HG02678 (cell line): ENCODE measurements around the gene ATXN2L.
"Not testable (repeated sequence)": the region's sequence is repeated elsewhere in the genome, so short reads cannot be mapped to it uniquely, and the experiment has no call there.

Experiments
- ATAC-seq: cut with Tn5 transposase; IDR thresholded peaks from one replicate; pipeline ENCODE4 v1.9.1; 2021; ENCODE audit warnings: mild to moderate bottlenecking, moderate library complexity; ENCODE audit not compliant: unreplicated experiment

Gene ATXN2L

GRCh38 chr16:28837672-28838557, 15.1 kb downstream of the ATXN2L start:
- ATAC-seq, result no peak

- no peak for ATAC-seq
These were observed 15.7 kb downstream of the ATXN2L start for GRCh38 chr16:28838558-28838918.

- ATAC-seq, result no peak
These were observed 16.3 kb downstream of the ATXN2L start for GRCh38 chr16:28839004-28839639.

DNA sequence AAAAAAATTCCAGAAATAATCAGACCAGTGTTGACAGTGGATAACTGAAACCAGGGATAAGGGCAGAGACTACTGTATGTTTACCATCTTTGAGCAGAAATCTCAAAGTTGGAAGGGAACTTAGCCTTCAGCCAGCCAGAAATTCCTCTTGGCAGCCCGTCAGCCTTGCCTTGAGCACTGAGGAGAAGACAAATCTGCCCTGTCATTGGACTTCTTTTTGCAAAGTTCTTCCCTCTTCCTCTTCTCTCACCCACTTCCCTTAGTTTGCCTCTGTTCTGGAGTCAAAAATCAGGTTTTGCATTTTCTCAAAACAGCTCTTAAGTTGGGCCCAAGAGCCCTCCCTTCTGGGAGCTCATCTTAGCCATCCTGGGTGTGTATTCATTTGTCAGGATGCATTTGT, 17.1 kb downstream of the ATXN2L start:
- no peak for ATAC-seq

DNA sequence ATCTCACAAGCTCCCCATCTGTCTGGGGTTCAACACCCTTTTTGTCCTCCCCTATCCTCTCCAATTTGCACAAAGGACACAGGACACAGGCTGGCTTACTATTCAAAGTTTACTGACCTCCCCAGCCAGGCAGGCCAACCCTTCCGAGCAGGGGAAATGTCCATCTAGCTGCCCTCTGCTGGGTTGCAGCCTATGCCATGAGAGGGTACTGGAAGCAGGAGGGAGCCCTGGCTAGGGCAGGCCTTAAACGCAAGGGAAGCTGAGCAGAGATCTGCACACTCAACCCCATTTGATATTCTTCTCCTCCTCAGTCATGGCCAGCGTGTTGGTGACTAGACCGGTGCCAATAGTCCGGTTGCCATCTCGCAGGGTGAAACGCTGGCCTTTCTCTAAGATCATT, 19.9 kb downstream of the ATXN2L start:
- no peak for ATAC-seq

GRCh38 chr16:28843766-28844165, 21.0 kb downstream of the ATXN2L start:
- ATAC-seq, result no peak

DNA sequence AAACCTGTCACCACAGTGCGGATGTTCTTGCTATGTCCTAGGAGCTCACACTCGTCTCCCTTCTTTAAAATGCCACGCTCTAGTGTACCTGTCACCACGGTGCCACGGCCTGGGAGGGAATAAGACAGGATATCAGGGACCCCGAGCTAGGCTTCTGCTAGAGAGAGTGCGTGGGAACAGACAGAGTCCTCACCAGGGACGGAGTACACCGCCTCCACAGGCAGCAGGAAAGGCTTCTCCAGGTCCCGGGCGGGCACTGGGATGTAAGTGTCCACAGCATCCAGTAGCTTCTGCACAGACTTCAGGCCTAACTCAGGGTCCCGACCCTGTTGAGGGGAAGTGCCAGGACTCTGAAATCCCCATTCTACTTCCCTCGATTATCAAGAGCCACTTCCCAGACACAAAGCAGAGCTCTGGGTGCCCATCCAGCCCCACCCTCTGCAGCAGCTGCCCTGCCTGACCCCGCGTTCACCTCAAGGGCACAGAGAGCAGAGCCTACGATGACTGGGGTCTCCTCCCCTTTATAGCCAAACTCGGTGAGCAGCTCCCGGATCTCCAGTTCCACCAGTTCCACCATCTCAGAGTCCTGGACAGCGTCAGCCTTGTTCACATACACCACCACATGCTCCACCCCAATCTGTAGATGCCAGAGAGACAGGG, 21.6 kb downstream of the ATXN2L start:
- ATAC-seq, result no peak

DNA sequence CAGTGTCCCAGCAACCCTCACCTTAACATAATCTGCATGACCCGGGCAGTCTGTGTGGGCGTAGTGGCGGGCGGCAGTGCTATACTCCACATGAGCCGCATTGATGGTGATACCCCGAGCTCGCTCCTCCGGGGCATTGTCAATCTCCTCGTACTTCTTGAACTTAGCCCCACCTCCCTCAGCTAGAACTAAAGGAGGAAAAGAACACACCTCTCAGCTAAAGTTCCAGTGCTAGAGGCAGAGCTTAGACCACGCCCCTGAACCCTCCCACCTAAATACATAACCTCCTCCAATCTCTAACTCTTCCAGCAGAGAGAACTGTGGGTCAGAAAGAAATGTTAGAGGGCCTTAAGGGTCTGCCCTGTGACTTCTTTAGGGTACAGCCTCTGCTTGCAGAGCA, 22.5 kb downstream of the ATXN2L start:
- no peak for ATAC-seq

GRCh38 chr16:28845761-28846079, 22.9 kb downstream of the ATXN2L start:
- ATAC-seq, result peak; percentile 1

DNA sequence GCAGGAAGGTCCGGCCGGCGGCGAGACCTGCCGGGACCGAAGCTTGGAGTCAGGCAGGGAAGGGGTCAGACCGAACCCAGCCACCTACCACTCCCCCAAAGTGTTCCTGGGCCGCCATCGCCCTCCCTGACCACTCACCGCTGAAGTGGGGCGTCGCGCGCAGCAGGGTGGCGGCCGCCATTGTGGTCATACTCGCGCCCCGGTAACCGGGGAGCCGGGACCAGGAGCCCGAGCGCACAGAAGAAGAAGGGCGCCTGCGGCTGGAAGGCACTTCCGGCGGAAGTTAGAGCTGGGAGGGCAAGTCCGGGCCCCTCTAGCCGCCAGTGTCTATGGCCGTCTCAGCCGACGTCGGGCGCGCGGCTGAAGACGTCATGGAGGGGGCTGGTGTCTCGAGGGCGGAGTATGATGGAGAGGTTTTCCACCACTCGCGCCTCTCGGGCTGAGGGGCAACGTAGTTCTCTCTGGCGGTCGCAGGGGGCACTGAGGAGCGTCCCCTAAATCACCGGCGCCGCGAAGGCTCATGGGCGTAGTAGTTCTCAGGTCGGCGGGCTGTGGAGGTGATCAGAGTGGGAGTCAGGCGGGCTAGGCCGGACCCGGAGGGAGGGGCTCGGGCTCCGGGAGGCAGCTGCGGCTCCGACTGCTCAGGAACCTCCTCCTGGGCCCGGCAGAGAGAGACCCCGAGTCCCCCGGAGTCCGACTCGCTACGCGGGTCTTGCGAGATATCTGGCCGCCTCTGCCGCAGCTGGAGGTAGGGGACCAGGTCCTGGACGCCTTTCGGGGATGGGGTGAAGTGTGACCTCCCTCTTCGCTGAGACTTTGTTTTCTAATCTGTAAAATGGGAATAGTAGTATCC, 23.5 kb downstream of the ATXN2L start, which contains the start of gene TUFM:
TSS of gene TUFM (minus strand) at position 269 of the 853 bp plus-strand sequence. CDS start at position 190, 79 bp downstream.
- ATAC-seq, result peak; percentile 91

GRCh38 chr16:28846933-28847273, 24.1 kb downstream of the ATXN2L start:
- no peak for ATAC-seq

- ATAC-seq, result no peak
These were observed 35.6 kb downstream of the ATXN2L start for GRCh38 chr16:28858421-28858820.

GRCh38 chr16:28859326-28859725, 36.5 kb downstream of the ATXN2L start:
- ATAC-seq, result no peak

GRCh38 chr16:28863929-28864793, 41.4 kb downstream of the ATXN2L start:
- ATAC-seq, result no peak

DNA sequence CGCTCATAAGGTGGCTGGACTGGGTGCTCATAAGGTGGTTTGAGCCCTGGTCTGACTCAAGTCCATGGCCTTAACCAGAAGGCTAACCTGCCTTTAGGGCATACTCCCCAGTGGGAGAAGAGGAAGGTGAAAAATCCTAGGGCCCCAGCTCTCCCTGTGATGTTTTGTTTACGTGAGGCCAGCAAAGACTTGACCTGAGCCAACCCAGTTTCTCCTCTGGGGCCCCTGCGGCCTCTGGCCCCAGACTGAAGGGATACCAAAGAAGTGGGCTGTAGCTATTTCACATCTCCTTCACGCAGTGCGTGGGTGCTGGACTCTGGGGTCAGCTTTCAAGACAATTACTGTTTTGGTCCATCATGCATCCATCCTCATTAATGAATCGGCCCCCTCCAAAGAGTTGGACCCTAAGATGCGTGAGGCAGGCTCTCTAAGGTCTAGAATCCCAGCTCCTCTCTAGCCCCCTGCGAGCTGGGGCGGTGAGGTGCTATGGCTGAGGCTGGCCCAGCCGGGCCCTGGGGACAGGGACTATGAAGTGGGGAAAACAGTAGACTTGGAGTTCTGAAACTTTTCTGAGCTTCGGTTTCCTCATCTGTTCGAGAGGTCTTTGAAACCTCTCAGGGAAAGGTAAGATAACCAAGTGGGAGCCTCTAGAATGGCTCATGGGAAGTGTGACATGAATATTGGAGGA, 42.3 kb downstream of the ATXN2L start:
- ATAC-seq, result no peak

DNA sequence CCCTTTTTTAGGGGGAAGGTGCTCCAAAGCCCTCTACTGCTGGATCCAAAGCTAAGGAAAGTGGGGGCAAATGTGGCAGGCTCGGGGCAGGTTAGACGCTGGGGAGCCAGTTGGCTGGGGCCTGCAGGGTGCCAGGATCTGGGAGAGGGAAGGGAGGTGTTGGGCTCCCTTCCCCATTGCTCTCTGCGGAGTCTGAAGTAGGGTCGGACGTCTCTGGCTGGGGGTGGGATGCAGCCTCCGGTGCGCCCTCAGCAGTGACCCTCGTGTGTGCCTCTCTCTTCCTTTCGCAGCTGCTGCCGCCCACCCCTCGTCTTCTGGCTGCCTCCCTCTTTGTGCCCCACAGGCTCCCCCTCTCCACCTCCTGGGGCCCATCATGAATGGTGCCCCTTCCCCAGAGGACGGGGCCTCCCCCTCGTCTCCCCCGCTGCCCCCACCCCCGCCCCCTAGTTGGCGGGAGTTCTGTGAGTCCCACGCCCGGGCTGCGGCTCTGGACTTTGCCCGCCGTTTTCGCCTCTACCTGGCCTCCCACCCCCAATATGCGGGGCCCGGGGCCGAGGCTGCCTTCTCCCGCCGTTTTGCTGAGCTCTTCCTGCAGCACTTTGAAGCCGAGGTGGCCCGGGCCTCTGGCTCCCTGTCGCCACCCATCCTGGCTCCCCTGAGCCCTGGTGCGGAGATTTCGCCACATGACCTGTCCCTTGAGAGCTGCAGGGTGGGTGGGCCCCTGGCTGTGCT, 43.1 kb downstream of the ATXN2L start:
- ATAC-seq, result no peak

- no peak for ATAC-seq
These were observed 43.6 kb downstream of the ATXN2L start for GRCh38 chr16:28866454-28866804.

- ATAC-seq, result no peak
These were observed 44.4 kb downstream of the ATXN2L start for GRCh38 chr16:28867241-28867640.

GRCh38 chr16:28867646-28868045, 44.8 kb downstream of the ATXN2L start:
- ATAC-seq, result not testable (repeated sequence)
